K562 (cell line): ENCODE data around the gene M6PR. TPM values are rescaled to one million over a fixed set of nuclear protein-coding genes. Genes with fewer than 3 reads are reported as not detected.

Experiments used
- ATAC-seq: fragments of 200-7000 bp; cut with Tn5 transposase; 3 replicates; pipeline ENCODE4 v1.9.1; 2020; ENCODE audit warnings: moderate library complexity
- Bru-seq: library from RNA; stranded (reverse); fragments of 400-500 nt; gene quantifications from one replicate; lab custom pipeline; 2021; lab: Mats Ljungman, UMichigan
- BruChase-seq, 2 experiments: library from RNA; stranded (reverse); fragments of 400-500 nt; gene quantifications; one replicate each; lab custom pipeline; 2021; lab: Mats Ljungman, UMichigan
- BruUV-seq: library from RNA; stranded (reverse); fragments of 400-500 nt; replicated peaks from 2 replicates; lab custom pipeline; 2021; lab: Mats Ljungman, UMichigan
- CTCF ChIA-PET: fragments of 300-600 bp; formaldehyde crosslinking; extraction: SDS; loops from one replicate; lab custom pipeline; 2021; ENCODE audit warnings: low intra/inter-chr PET ratio; lab: Yijun Ruan, JAX
- POLR2A ChIA-PET: fragments of 300-600, 350-650 bp; sonication (Branson Sonifier 250); formaldehyde crosslinking; extraction: SDS; loops from one replicate; lab custom pipeline; 2021; ENCODE audit warnings: antibody characterized with exemption, inconsistent platforms; lab: Yijun Ruan, JAX
- DNase-seq, 4 experiments: peaks; one replicate each; pipeline versions ENCODE4 v3.0.0 to v3.0.0-alpha.2; 2011 to 2018; ENCODE audit warnings: low spot score in 3 of 4, mixed read lengths in 3 of 4; ENCODE audit errors: extremely low read depth in 1 of 4
- FAIRE-seq: peaks from 2 replicates; lab custom pipeline; 2011; peaks lifted over from hg19 to GRCh38; lab: Jason Lieb, UNC
- H2AFZ ChIP-seq: 2 replicates; pipeline ENCODE4 v1.6.0; 2011; ENCODE audit warnings: low read depth, low read length, control low read depth, inconsistent platforms
- H3K27ac ChIP-seq: fragments of 200-600 bp; 3 replicates; pipeline ENCODE4 v1.8.0; 2011; ENCODE audit warnings: low read depth, mild to moderate bottlenecking, control low read depth, inconsistent platforms, low read length, moderate library complexity, mixed read lengths; ENCODE audit errors: extremely low read depth
- H3K27me3 ChIP-seq, 2 experiments: fragments of 300-600 bp in 1 of 2; 2 replicates in 1 of 2; 3 replicates in 1 of 2; pipeline versions ENCODE4 v1.6.0 to v1.8.0; 2011; ENCODE audit warnings: inconsistent platforms in 2 of 2, low read length in 2 of 2, mild to moderate bottlenecking in 1 of 2, mixed read lengths in 1 of 2, moderate library complexity in 1 of 2; ENCODE audit not compliant: control insufficient read depth in 2 of 2, insufficient read depth in 2 of 2
- H3K36me3 ChIP-seq: fragments of 300-600 bp; 3 replicates; pipeline ENCODE4 v1.8.0; 2011; ENCODE audit warnings: mild to moderate bottlenecking, low read length, inconsistent platforms; ENCODE audit not compliant: control insufficient read depth, insufficient read depth
- H3K4me1 ChIP-seq, 2 experiments: fragments of 200-600 bp in 1 of 2; replicated peaks in 1 of 2; 2 replicates in 1 of 2; 3 replicates in 1 of 2; pipeline versions ENCODE4 v1.5.1 to v1.8.0; 2011; ENCODE audit warnings: inconsistent platforms in 2 of 2, low read length in 2 of 2, mild to moderate bottlenecking in 1 of 2, mixed read lengths in 1 of 2, moderate library complexity in 1 of 2; ENCODE audit not compliant: control insufficient read depth in 2 of 2, insufficient read depth in 2 of 2
- H3K4me2 ChIP-seq: 2 replicates; pipeline ENCODE4 v1.6.1; 2011; ENCODE audit warnings: low read length, control low read depth, inconsistent platforms, mixed read lengths; ENCODE audit not compliant: insufficient read depth
- H3K4me3 ChIP-seq: fragments of 200-600 bp; sonication (generic), shearing (Covaris generic); 2 replicates; pipeline ENCODE4 v1.5.1; 2016; ENCODE audit warnings: control low read depth, inconsistent platforms
- H3K79me2 ChIP-seq: fragments of 200-600 bp; 3 replicates; pipeline ENCODE4 v1.8.0; 2011; ENCODE audit warnings: low read length, inconsistent platforms; ENCODE audit not compliant: control insufficient read depth, insufficient read depth
- H3K9ac ChIP-seq, 2 experiments: 2 replicates each; pipeline versions ENCODE4 v1.6.0 to v1.6.1; 2011; ENCODE audit warnings: low read depth in 2 of 2, low read length in 2 of 2, control low read depth in 1 of 2, inconsistent platforms in 1 of 2, mild to moderate bottlenecking in 1 of 2, mixed read lengths in 1 of 2; ENCODE audit not compliant: insufficient read depth in 1 of 2
- H3K9me1 ChIP-seq: one replicate; pipeline ENCODE4 v1.6.0; 2011; ENCODE audit warnings: inconsistent platforms, mild to moderate bottlenecking, low read length, moderate library complexity; ENCODE audit not compliant: control insufficient read depth, insufficient read depth
- H3K9me3 ChIP-seq: replicated peaks from 2 replicates; pipeline ENCODE4 v1.5.1; 2011; ENCODE audit warnings: low read depth, low read length, inconsistent platforms; ENCODE audit not compliant: control insufficient read depth, insufficient read depth
- H4K20me1 ChIP-seq: replicated peaks from 2 replicates; pipeline ENCODE4 v1.6.1; 2011; ENCODE audit warnings: low read length, inconsistent platforms, mixed read lengths; ENCODE audit not compliant: control insufficient read depth, insufficient read depth
- FOXJ2 ChIP-seq: fragments of 200-800 bp; sonication (Bioruptor generic); IDR thresholded peaks from 2 replicates; pipeline ENCODE4 v1.6.1; 2016; ENCODE audit warnings: missing genetic modification characterization, missing compliant biosample characterization
- GTF3C2 ChIP-seq: IDR thresholded peaks from 3 replicates; pipeline ENCODE4 v1.6.1; 2011; ENCODE audit warnings: borderline replicate concordance, mild to moderate bottlenecking, moderate library complexity; ENCODE audit not compliant: insufficient read length; ENCODE audit errors: extremely low read depth
- HOXB6 ChIP-seq: fragments of 250-450 bp; sonication (Bioruptor Pico); IDR thresholded peaks from 2 replicates; pipeline ENCODE4 v1.5.1; 2022; ENCODE audit warnings: mild to moderate bottlenecking, borderline replicate concordance
- KAT8 ChIP-seq: fragments of 450-650 bp; IDR thresholded peaks from 2 replicates; pipeline ENCODE4 v1.6.1; 2016; ENCODE audit warnings: low read depth, mild to moderate bottlenecking
- KLF10 ChIP-seq: fragments of 250-450 bp; sonication (Bioruptor Pico); IDR thresholded peaks from 2 replicates; pipeline ENCODE4 v1.6.1; 2021; ENCODE audit warnings: matching md5 sums
- MEIS2 ChIP-seq: fragments of 450-650 bp; IDR thresholded peaks from 2 replicates; pipeline ENCODE4 v1.6.1; 2014; ENCODE audit warnings: mild to moderate bottlenecking; ENCODE audit not compliant: partially characterized antibody
- RUNX1 ChIP-seq: sonication (generic); IDR thresholded peaks from 2 replicates; pipeline ENCODE4 v1.6.1; 2016; ENCODE audit warnings: antibody characterized with exemption, low read depth
- SMARCA5 ChIP-seq: fragments of 450-650 bp; IDR thresholded peaks from 2 replicates; pipeline ENCODE4 v1.6.1; 2016
- STAT5B ChIP-seq: fragments of 250-450 bp; sonication (Bioruptor Pico); IDR thresholded peaks from 2 replicates; pipeline ENCODE4 v1.8.0; 2021; ENCODE audit warnings: mild to moderate bottlenecking, inconsistent platforms
- TRIM28 ChIP-seq: fragments of 450-650 bp; IDR thresholded peaks from 2 replicates; pipeline ENCODE4 v1.6.1; 2017
- ZBED1 ChIP-seq: IDR thresholded peaks from 2 replicates; pipeline ENCODE4 v1.6.1; 2014
- ZNF12 ChIP-seq: sonication (generic); formaldehyde crosslinking; IDR thresholded peaks from 2 replicates; pipeline ENCODE4 v1.4.0; 2020; ENCODE audit warnings: mild to moderate bottlenecking, missing genetic modification reagents
- ZNF699 ChIP-seq: fragments of 250-450 bp; sonication (Bioruptor Pico); IDR thresholded peaks from 2 replicates; pipeline ENCODE4 v1.8.0; 2021; ENCODE audit warnings: mild to moderate bottlenecking, moderate library complexity; ENCODE audit not compliant: insufficient replicate concordance
- ZNF76 ChIP-seq: fragments of 250-450 bp; sonication (Bioruptor Pico); IDR thresholded peaks from 2 replicates; pipeline ENCODE4 v1.4.0; 2020; ENCODE audit warnings: mild to moderate bottlenecking, moderate library complexity, borderline replicate concordance
- ZSCAN29 ChIP-seq: fragments of 450-650 bp; IDR thresholded peaks from 2 replicates; pipeline ENCODE4 v1.6.1; 2017
- WGBS: fragments of 100-300 bp; shearing (Covaris generic); methylation state at CpG from one replicate; pipeline ENCODE4 v1.1.6; 2016; ENCODE audit warnings: low coverage, mixed read lengths; ENCODE audit not compliant: insufficient coverage; ENCODE audit errors: missing lambda C conversion rate; 5-methylcytosine and 5-hydroxymethylcytosine counted together
- in situ Hi-C: fragments of 300-500 bp; cut with MboI; formaldehyde crosslinking; loops from 4 replicates; pipeline ENCODE4 v1.15.0; 2018; ENCODE audit warnings: inconsistent platforms, mixed read lengths
- intact Hi-C: fragments of 100-400 bp; cut with micrococcal nuclease; formaldehyde crosslinking; loops from 2 replicates; pipeline ENCODE4 v1.14.2; 2022
- long read RNA-seq, 3 experiments: library from polyadenylated mRNA in 2 of 3; library from RNA in 1 of 3; unstranded in 2 of 3; stranded (forward) in 1 of 3; transcript quantifications; one replicate each; pipeline ENCODE4 v2.0.0, GENCODE V29; 2019 to 2022
- polyA minus RNA-seq, 3 experiments: library from RNA; depleted of rRNA, polyadenylated mRNA; stranded (reverse); fragments of >200 nt; gene quantifications; 2 replicates each; pipeline ENCODE4 v1.2.3, GENCODE V29; 2011
- polyA plus RNA-seq, 8 experiments: library from polyadenylated mRNA; depleted of rRNA in 4 of 8; stranded (reverse) in 5 of 8; unstranded in 3 of 8; fragments of >200 nt; fragmentation: Nextera tagmentation in 2 of 8; fragmentation: Illumina TruSeq in 1 of 8; extraction: Ambion mirVana in 2 of 8; extraction: Trizol in 1 of 8; gene quantifications; 2 replicates each; pipeline versions ENCODE4 v1.2.1 to v1.2.3, GENCODE V29; 2011 to 2014; ENCODE audit warnings: inconsistent platforms in 1 of 8, missing spikeins in 1 of 8
- total RNA-seq, 7 experiments: library from RNA; depleted of rRNA in 6 of 7; stranded (reverse); fragments of >200 nt in 6 of 7; fragmentation: Illumina TruSeq in 2 of 7; extraction: Trizol in 2 of 7; gene quantifications; 2 replicates each; pipeline versions ENCODE4 v1.2.1 to v1.2.3, GENCODE V29; 2011 to 2021; ENCODE audit warnings: low replicate concordance in 1 of 7

The M6PR gene
- total RNA-seq (2011; cell fraction: chromatin; rRNA removed; ENCODE audit: low replicate concordance), result 128 and 134 TPM in 2 replicates
- total RNA-seq (2011; cell fraction: nucleolus; rRNA removed), result 168 and 169 TPM in 2 replicates
- total RNA-seq (2011; cell fraction: nucleoplasm; rRNA removed), result 191 and 215 TPM in 2 replicates
- total RNA-seq (2014; rRNA removed), result 134 and 163 TPM in 2 replicates
- 109 and 112 TPM in 2 replicates for total RNA-seq (2014; rRNA removed; fragmentation: Illumina TruSeq; extraction: Trizol)
- 150 and 159 TPM in 2 replicates for total RNA-seq (2015; rRNA removed; fragmentation: Illumina TruSeq; extraction: Trizol)
- total RNA-seq (2021), result 106 and 107 TPM in 2 replicates
- 109 and 117 TPM in 2 replicates for polyA plus RNA-seq (2011; rRNA removed)
- polyA plus RNA-seq (2011; cell fraction: cytosol; rRNA removed), result 79.5 and 97.0 TPM in 2 replicates
- polyA plus RNA-seq (2011; cell fraction: nucleus; rRNA removed), result 168 and 179 TPM in 2 replicates
- polyA plus RNA-seq (2012), result 128 and 148 TPM in 2 replicates
- polyA plus RNA-seq (2014; fragmentation: Illumina TruSeq; extraction: Trizol), result 119 and 129 TPM in 2 replicates
- polyA plus RNA-seq (2014; fragmentation: Nextera tagmentation; extraction: Ambion mirVana), result 100 to 1,000 TPM in 1 of 2 experiments, 10 to 100 TPM in 1; 86.8 to 133 TPM
- 78.6 and 93.3 TPM in 2 replicates for polyA plus RNA-seq (2014; rRNA removed)
- 123 and 174 TPM in 2 replicates for polyA minus RNA-seq (2011; rRNA and poly(A)+ RNA removed)
- 25.2 and 75.9 TPM in 2 replicates for polyA minus RNA-seq (2011; cell fraction: cytosol; rRNA and poly(A)+ RNA removed)
- polyA minus RNA-seq (2011; cell fraction: nucleus; rRNA and poly(A)+ RNA removed), result 38.6 and 68.9 TPM in 2 replicates
- Bru-seq, nascent RNA, result percentile 95 among the genes with signal in this experiment
- percentile 94 among the genes with signal in this experiment for BruChase-seq, experiment 1, labeled RNA remaining after a 2-hour chase
- BruChase-seq, experiment 2, labeled RNA remaining after a 6-hour chase, result percentile 96 among the genes with signal in this experiment
- long read RNA-seq, experiment 1, transcript M6PR-201 (7 exons, 2,756 nt), result major isoform, 294 of 395 reads
- long read RNA-seq, experiment 1, partial matches to known transcripts, result 25 of 395 reads
- long read RNA-seq, experiment 1, other reads (novel, unspliced or antisense), result 76 of 395 reads
- long read RNA-seq, experiment 2, transcript M6PR-201 (7 exons, 2,756 nt), result major isoform, 30 of 65 reads
- long read RNA-seq, experiment 2, partial matches to known transcripts, result 1 of 65 reads
- long read RNA-seq, experiment 2, other reads (novel, unspliced or antisense), result 34 of 65 reads
- long read RNA-seq, experiment 3, transcript M6PR-201 (7 exons, 2,756 nt), result major isoform, 81 of 95 reads
- long read RNA-seq, experiment 3, partial matches to known transcripts, result 8 of 95 reads
- long read RNA-seq, experiment 3, other reads (novel, unspliced or antisense), result 6 of 95 reads

DNA sequence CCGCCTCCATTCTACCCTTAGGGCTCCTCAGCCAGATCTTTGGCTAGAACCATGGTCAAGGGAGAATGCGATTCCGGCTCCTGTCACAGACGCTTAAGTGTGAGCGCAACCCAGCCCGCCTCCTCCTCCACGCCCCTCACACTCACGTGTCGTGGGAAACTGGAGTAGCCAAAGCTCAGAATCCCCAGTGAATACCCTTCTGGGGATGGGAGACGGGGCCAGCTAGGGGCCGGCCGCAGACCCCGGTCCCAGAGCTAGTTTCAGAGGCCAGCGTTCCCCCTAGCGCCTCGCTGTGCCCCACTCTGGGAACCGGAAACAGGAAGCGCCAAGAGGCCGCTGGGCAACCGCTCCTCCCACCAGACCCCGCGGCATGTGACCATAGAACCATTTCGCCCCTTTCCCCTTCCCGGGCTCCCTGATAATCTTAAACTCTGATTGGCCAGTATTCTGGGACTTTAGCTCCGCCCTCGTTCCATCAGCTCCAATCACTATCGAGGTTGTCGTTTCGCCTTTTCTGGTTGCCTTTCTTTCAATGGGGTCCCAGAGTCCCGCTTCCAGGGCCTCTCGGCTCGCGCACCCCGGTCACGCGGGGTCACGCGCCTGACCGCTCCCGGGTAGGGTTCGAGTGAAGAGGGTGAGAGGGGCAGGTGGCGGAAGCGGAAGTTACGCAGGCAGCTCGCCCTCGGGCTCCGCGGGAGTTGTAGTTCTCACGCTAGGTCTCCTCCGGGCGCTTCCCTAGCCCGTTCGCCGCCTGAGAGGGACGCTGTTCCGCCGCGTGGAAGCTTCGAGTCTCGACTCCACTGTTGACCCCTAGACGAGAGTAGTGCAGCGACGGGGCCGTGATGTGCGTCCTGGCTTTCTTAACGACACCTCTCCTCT, at the start of gene M6PR:
Gene M6PR, minus strand, starts transcription at position 304 of the 879 bp plus-strand sequence. CDS start 3,241 bp downstream, outside the sequence.
- Histone ChIP-seq H3K27me3 (no peaks in the 10 kb centered on the region), H2AFZ (peak within 1 kb of the TSS; percentile 97), H3K9ac (peak within 1 kb of the TSS; percentile 95 to 96), H3K79me2 (peaks cover 64% of the 10 kb centered on the region), H3K36me3 (peaks cover 23% of the 10 kb centered on the region), H3K4me2 (peak within 1 kb of the TSS; percentile 98), H3K9me1 (no peaks in the 10 kb centered on the region), H3K4me3 (peak within 1 kb of the TSS; percentile 96), H3K27ac (peak within 1 kb of the TSS; percentile 96), H3K4me1 (peaks cover 0 to 8% of the 10 kb centered on the region in 2 experiments; a peak in 2 of 5 replicates), H3K9me3 (no peaks in the 10 kb centered on the region), H4K20me1 (peaks cover 8% of the 10 kb centered on the region; the same call in 1 of the 2 replicates)
- FAIRE-seq (peak; percentile 98), DNase-seq (peak; percentile 89 to 94 (median 92)), ATAC-seq (peak; percentile 93)
- ChIA-PET CTCF (interaction anchor here (0.5 to 2.2 kb wide), 3 partner anchors 90 to 849 kb away, joined by 3 to 14 read pairs (median 12); no protein-coding TSS in a partner anchor), POLR2A (interaction anchor here (0.6 to 2.6 kb wide), 10 partner anchors 11 to 264 kb away, joined by 3 to 10 read pairs (median 4); no protein-coding TSS in a partner anchor)
- BruUV-seq, result no TSS peak
- intact Hi-C loops, result loop anchor here (1.0 kb wide), 1 partner anchor 90 kb away; no protein-coding TSS in a partner anchor
- in situ Hi-C loops, result no loop called here
- WGBS, result under 1% methylated on average over 33 of the region's 66 CpGs
- TF ChIP-seq KAT8, result no peak
- TF ChIP-seq MEIS2, result no peak
- no peak for TF ChIP-seq ZNF76
- TF ChIP-seq TRIM28, result no peak
- TF ChIP-seq GTF3C2, result no peak
- no peak for TF ChIP-seq KLF10 (CRISPR knock-in tag)
- TF ChIP-seq RUNX1, result no peak
- no peak for TF ChIP-seq STAT5B (CRISPR knock-in tag)
- 0 out of 2 replicates have a peak, but pooled peaks have one; percentile 13 for TF ChIP-seq FOXJ2 (tag)
- TF ChIP-seq ZNF12, result no peak
- no peak for TF ChIP-seq ZNF699
- no peak for TF ChIP-seq SMARCA5
- TF ChIP-seq HOXB6 (CRISPR knock-in tag), result no peak
- TF ChIP-seq ZSCAN29, result no peak
- no peak for TF ChIP-seq ZBED1
